ENCODE data around the gene LPAR1.

The LPAR1 gene

GRCh38 chr9:110900917-110901316 lies 137.4 kb downstream of the LPAR1 start:
- no peak for DNase-seq (ENCODE audit: low read depth in 1 of 2, low spot score in 1 of 2)
- H3K27ac ChIP-seq (replicated peaks), result no peak overlapping the region
- H3K4me3 ChIP-seq (replicated peaks; ENCODE audit: insufficient read depth, low read length), result no peak overlapping the region
- H3K27me3 ChIP-seq (ENCODE audit: insufficient read depth, poor library complexity, severe bottlenecking), result no peaks in the 10 kb centered on the region
- no peak for TF ChIP-seq GABPA (IDR thresholded peaks at IDR 0.05; ENCODE audit: low read depth)
- TF ChIP-seq POLR2AphosphoS5 (IDR thresholded peaks at IDR 0.05; ENCODE audit: low read depth), result no peak
- TF ChIP-seq REST (IDR thresholded peaks at IDR 0.05; ENCODE audit: insufficient replicate concordance, low read depth), result no peak
- no peak for TF ChIP-seq CTCF (IDR thresholded peaks at IDR 0.05; ENCODE audit: insufficient read depth, low read length)
- no peak for TF ChIP-seq SPI1 (IDR thresholded peaks at IDR 0.05; ENCODE audit: borderline replicate concordance, low read depth)

GRCh38 chr9:110900456-110900855 lies 137.8 kb downstream of the LPAR1 start:
- no peak overlapping the region for H3K27ac ChIP-seq (replicated peaks)
- no peak for DNase-seq (ENCODE audit: low read depth in 1 of 2, low spot score in 1 of 2)
- no peak overlapping the region for H3K4me3 ChIP-seq (replicated peaks; ENCODE audit: insufficient read depth, low read length)
- no peaks in the 10 kb centered on the region for H3K27me3 ChIP-seq (ENCODE audit: insufficient read depth, poor library complexity, severe bottlenecking)
- TF ChIP-seq CTCF (IDR thresholded peaks at IDR 0.05; ENCODE audit: insufficient read depth, low read length) (no peak), GABPA (IDR thresholded peaks at IDR 0.05; ENCODE audit: low read depth) (no peak), POLR2AphosphoS5 (IDR thresholded peaks at IDR 0.05; ENCODE audit: low read depth) (no peak)

GRCh38 chr9:110898866-110899265 lies 139.4 kb downstream of the LPAR1 start:
- Histone ChIP-seq H3K4me3 (replicated peaks; ENCODE audit: insufficient read depth, low read length) (no peak overlapping the region), H3K27me3 (ENCODE audit: insufficient read depth, poor library complexity, severe bottlenecking) (no peaks in the 10 kb centered on the region), H3K27ac (replicated peaks) (no peak overlapping the region)
- no peak for DNase-seq (ENCODE audit: low read depth in 1 of 2, low spot score in 1 of 2)
- TF ChIP-seq SPI1 (IDR thresholded peaks at IDR 0.05; ENCODE audit: borderline replicate concordance, low read depth), result no peak
- TF ChIP-seq POLR2AphosphoS5 (IDR thresholded peaks at IDR 0.05; ENCODE audit: low read depth), result no peak
- no peak for TF ChIP-seq GABPA (IDR thresholded peaks at IDR 0.05; ENCODE audit: low read depth)
- TF ChIP-seq REST (IDR thresholded peaks at IDR 0.05; ENCODE audit: insufficient replicate concordance, low read depth), result no peak
- no peak for TF ChIP-seq CTCF (IDR thresholded peaks at IDR 0.05; ENCODE audit: insufficient read depth, low read length)

- TF ChIP-seq SPI1 (IDR thresholded peaks at IDR 0.05; ENCODE audit: borderline replicate concordance, low read depth), result no peak
- TF ChIP-seq POLR2AphosphoS5 (IDR thresholded peaks at IDR 0.05; ENCODE audit: low read depth), result no peak
- TF ChIP-seq REST (IDR thresholded peaks at IDR 0.05; ENCODE audit: insufficient replicate concordance, low read depth), result no peak
- TF ChIP-seq GABPA (IDR thresholded peaks at IDR 0.05; ENCODE audit: low read depth), result no peak
- DNase-seq (ENCODE audit: low read depth in 1 of 2, low spot score in 1 of 2), result no peak
- Histone ChIP-seq H3K27ac (replicated peaks) (no peak overlapping the region), H3K4me3 (replicated peaks; ENCODE audit: insufficient read depth, low read length) (no peak overlapping the region), H3K27me3 (ENCODE audit: insufficient read depth, poor library complexity, severe bottlenecking) (no peaks in the 10 kb centered on the region)
Observed at GRCh38 chr9:110898358-110898757, 139.9 kb downstream of the LPAR1 start.
